Measurements from ENCODE around the gene ALLC. TPM values are rescaled to one million over a fixed set of nuclear protein-coding genes. Genes with fewer than 3 reads are reported as not detected.
"Not testable (repeated sequence)": the region's sequence is repeated elsewhere in the genome, so short reads cannot be mapped to it uniquely, and the experiment has no call there.

Gene ALLC
- not detected in 2 replicates for total RNA-seq (2022)
- percentile 3 among the genes with signal in this experiment for Bru-seq, nascent RNA
- BruChase-seq, experiment 1, labeled RNA remaining after a 6-hour chase, result percentile 6 among the genes with signal in this experiment
- percentile 6 among the genes with signal in this experiment for BruChase-seq, experiment 2, labeled RNA remaining after a 2-hour chase
- long read RNA-seq, result 0 reads

- DNase-seq (ENCODE audit: unreplicated experiment), result no peak
- no peaks in the 10 kb centered on the region for H3K27me3 Mint-ChIP-seq (ENCODE audit: insufficient read depth, unreplicated experiment)
- no peaks in the 10 kb centered on the region for H3K36me3 Mint-ChIP-seq (ENCODE audit: insufficient read depth, unreplicated experiment)
- POLR2A ChIA-PET, result no interaction called here
- CTCF ChIA-PET, result interaction anchor here (0.5 kb wide), 1 partner anchor 75 kb away, joined by 3 read pairs; no protein-coding TSS in a partner anchor
- TF ChIP-seq CTCF (IDR thresholded peaks at IDR 0.05; ENCODE audit: unreplicated experiment), result no peak
- H3K27ac Mint-ChIP-seq (ENCODE audit: low read depth, unreplicated experiment), result no peak within 1 kb of the TSS
- no peak within 1 kb of the TSS for H3K4me3 Mint-ChIP-seq (ENCODE audit: unreplicated experiment)
- BruUV-seq (replicated peaks), result no TSS peak
- intact Hi-C loops (cut with micrococcal nuclease), result no loop called here
- H3K4me1 Mint-ChIP-seq (ENCODE audit: insufficient read depth, unreplicated experiment), result peaks cover 7% of the 10 kb centered on the region
- no peaks in the 10 kb centered on the region for H3K9me3 Mint-ChIP-seq (ENCODE audit: unreplicated experiment)
Observed at GRCh38 chr2:3657881-3658280, at the start of gene ALLC. ALLC (plus strand) TSS chr2:3658200; CDS start chr2:3671158, 12,958 bp downstream.

- ChIA-PET POLR2A (interaction anchor here (0.6 to 0.9 kb wide), 2 partner anchors 32 to 1349 kb away, joined by 3 read pairs; no protein-coding TSS in a partner anchor), CTCF (interaction anchor here (0.6 to 1.5 kb wide), 4 partner anchors 12 to 1858 kb away, joined by 3 to 5 read pairs (median 3); no protein-coding TSS in a partner anchor)
- Mint-ChIP-seq H3K4me3 (ENCODE audit: unreplicated experiment) (no peak overlapping the region), H3K27ac (ENCODE audit: low read depth, unreplicated experiment) (no peak overlapping the region), H3K36me3 (ENCODE audit: insufficient read depth, unreplicated experiment) (no peaks in the 10 kb centered on the region), H3K4me1 (ENCODE audit: insufficient read depth, unreplicated experiment) (no peaks in the 10 kb centered on the region), H3K9me3 (ENCODE audit: unreplicated experiment) (no peaks in the 10 kb centered on the region), H3K27me3 (ENCODE audit: insufficient read depth, unreplicated experiment) (no peaks in the 10 kb centered on the region)
- no peak for TF ChIP-seq CTCF (IDR thresholded peaks at IDR 0.05; ENCODE audit: unreplicated experiment)
- no peak for DNase-seq (ENCODE audit: unreplicated experiment)
- intact Hi-C loops (cut with micrococcal nuclease), result no loop called here
- no TSS peak for BruUV-seq (replicated peaks)
Observed at GRCh38 chr2:3608373-3609278, 49.4 kb upstream of the ALLC start.

GRCh38 chr2:3609279-3609673 is 48.7 kb upstream of the ALLC start:
- H3K27ac Mint-ChIP-seq (ENCODE audit: low read depth, unreplicated experiment); H3K36me3 Mint-ChIP-seq (ENCODE audit: insufficient read depth, unreplicated experiment); intact Hi-C loops (cut with micrococcal nuclease); H3K27me3 Mint-ChIP-seq (ENCODE audit: insufficient read depth, unreplicated experiment); H3K9me3 Mint-ChIP-seq (ENCODE audit: unreplicated experiment); H3K4me3 Mint-ChIP-seq (ENCODE audit: unreplicated experiment); DNase-seq (ENCODE audit: unreplicated experiment); H3K4me1 Mint-ChIP-seq (ENCODE audit: insufficient read depth, unreplicated experiment); BruUV-seq (replicated peaks): not testable (repeated sequence)
- ChIA-PET CTCF (interaction anchor here (0.6 to 1.5 kb wide), 4 partner anchors 11 to 1859 kb away, joined by 3 to 5 read pairs (median 3); no protein-coding TSS in a partner anchor), POLR2A (interaction anchor here (0.6 to 0.9 kb wide), 2 partner anchors 33 to 1348 kb away, joined by 3 read pairs; no protein-coding TSS in a partner anchor)

- no peaks in the 10 kb centered on the region for H3K36me3 Mint-ChIP-seq (ENCODE audit: insufficient read depth, unreplicated experiment)
- TF ChIP-seq CTCF (IDR thresholded peaks at IDR 0.05; ENCODE audit: unreplicated experiment), result no peak
- ChIA-PET CTCF (interaction anchor here (0.6 to 0.7 kb wide), 2 partner anchors 10 to 23 kb away, joined by 5 to 6 read pairs; no protein-coding TSS in a partner anchor), POLR2A (interaction anchor here (1.0 to 1.3 kb wide), 2 partner anchors 10 to 23 kb away, joined by 3 to 6 read pairs; no protein-coding TSS in a partner anchor)
- no peaks in the 10 kb centered on the region for H3K9me3 Mint-ChIP-seq (ENCODE audit: unreplicated experiment)
- no peaks in the 10 kb centered on the region for H3K27me3 Mint-ChIP-seq (ENCODE audit: insufficient read depth, unreplicated experiment)
- no TSS peak for BruUV-seq (replicated peaks)
- no peak overlapping the region for H3K27ac Mint-ChIP-seq (ENCODE audit: low read depth, unreplicated experiment)
- no peak overlapping the region for H3K4me3 Mint-ChIP-seq (ENCODE audit: unreplicated experiment)
- no peaks in the 10 kb centered on the region for H3K4me1 Mint-ChIP-seq (ENCODE audit: insufficient read depth, unreplicated experiment)
- intact Hi-C loops (cut with micrococcal nuclease), result no loop called here
- DNase-seq (ENCODE audit: unreplicated experiment), result no peak
Observed at GRCh38 chr2:3610415-3610814, 47.6 kb upstream of the ALLC start.

Data from MCF 10A (cell line).